ENCODE measurements around the gene COL23A1. TPM values are rescaled to one million over a fixed set of nuclear protein-coding genes. Genes with fewer than 3 reads are reported as not detected.

COL23A1 gene
- total RNA-seq, 1 experiment from 2014 or later: not detected

GRCh38 chr5:178210686-178211085, 379.5 kb downstream of the COL23A1 start:
- H3K9me3 Mint-ChIP-seq (ENCODE audit: low read depth, unreplicated experiment): no peaks in the 10 kb centered on the region
- peaks cover 46% of the 10 kb centered on the region for H3K4me1 Mint-ChIP-seq (ENCODE audit: low read depth, unreplicated experiment)
- H3K4me3 Mint-ChIP-seq (ENCODE audit: low read depth, unreplicated experiment): no peak overlapping the region
- peaks cover 96% of the 10 kb centered on the region for H3K36me3 Mint-ChIP-seq (ENCODE audit: insufficient read depth, unreplicated experiment)
- TSS peak; percentile 2 for BruUV-seq (replicated peaks)
- DNase-seq: no peak
- CTCF ChIA-PET: no interaction called here
- TF ChIP-seq CTCF (IDR thresholded peaks at IDR 0.05; ENCODE audit: unreplicated experiment): no peak
- no peaks in the 10 kb centered on the region for H3K27me3 Mint-ChIP-seq (ENCODE audit: unreplicated experiment)
- intact Hi-C loops (cut with micrococcal nuclease; ENCODE audit: unreplicated experiment): no loop called here
- H3K27ac Mint-ChIP-seq (ENCODE audit: unreplicated experiment): peak overlapping the region; percentile 34

DNA sequence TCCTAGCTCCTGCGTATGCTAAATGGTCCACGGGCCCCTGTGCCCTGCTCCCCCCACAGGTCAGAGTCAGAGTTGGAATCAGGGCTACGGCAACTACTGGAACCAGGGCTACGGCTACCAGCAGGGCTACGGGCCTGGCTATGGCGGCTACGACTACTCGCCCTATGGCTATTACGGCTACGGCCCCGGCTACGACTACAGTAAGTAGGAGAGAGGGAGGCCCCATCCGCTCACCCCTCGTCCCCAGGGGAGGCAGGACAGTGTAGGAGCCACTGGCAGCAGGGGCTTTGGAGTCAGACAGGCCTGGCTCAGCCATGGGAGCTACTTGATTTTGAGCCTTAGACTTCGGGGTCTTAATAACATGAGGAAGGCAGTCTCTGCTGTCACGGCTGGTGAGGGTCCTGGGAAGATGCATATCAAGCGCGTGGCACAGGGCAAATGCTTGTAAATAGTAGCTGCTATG, 380.1 kb downstream of the COL23A1 start:
- Mint-ChIP-seq H3K27ac (ENCODE audit: unreplicated experiment) (peak overlapping the region; percentile 37), H3K4me3 (ENCODE audit: low read depth, unreplicated experiment) (no peak overlapping the region), H3K4me1 (ENCODE audit: low read depth, unreplicated experiment) (peaks cover 47% of the 10 kb centered on the region), H3K27me3 (ENCODE audit: unreplicated experiment) (no peaks in the 10 kb centered on the region), H3K9me3 (ENCODE audit: low read depth, unreplicated experiment) (no peaks in the 10 kb centered on the region), H3K36me3 (ENCODE audit: insufficient read depth, unreplicated experiment) (peaks cover 96% of the 10 kb centered on the region)
- intact Hi-C loops (cut with micrococcal nuclease; ENCODE audit: unreplicated experiment): no loop called here
- BruUV-seq (replicated peaks): no TSS peak
- no peak for DNase-seq
- CTCF ChIA-PET: no interaction called here
- TF ChIP-seq CTCF (IDR thresholded peaks at IDR 0.05; ENCODE audit: unreplicated experiment): no peak

DNA sequence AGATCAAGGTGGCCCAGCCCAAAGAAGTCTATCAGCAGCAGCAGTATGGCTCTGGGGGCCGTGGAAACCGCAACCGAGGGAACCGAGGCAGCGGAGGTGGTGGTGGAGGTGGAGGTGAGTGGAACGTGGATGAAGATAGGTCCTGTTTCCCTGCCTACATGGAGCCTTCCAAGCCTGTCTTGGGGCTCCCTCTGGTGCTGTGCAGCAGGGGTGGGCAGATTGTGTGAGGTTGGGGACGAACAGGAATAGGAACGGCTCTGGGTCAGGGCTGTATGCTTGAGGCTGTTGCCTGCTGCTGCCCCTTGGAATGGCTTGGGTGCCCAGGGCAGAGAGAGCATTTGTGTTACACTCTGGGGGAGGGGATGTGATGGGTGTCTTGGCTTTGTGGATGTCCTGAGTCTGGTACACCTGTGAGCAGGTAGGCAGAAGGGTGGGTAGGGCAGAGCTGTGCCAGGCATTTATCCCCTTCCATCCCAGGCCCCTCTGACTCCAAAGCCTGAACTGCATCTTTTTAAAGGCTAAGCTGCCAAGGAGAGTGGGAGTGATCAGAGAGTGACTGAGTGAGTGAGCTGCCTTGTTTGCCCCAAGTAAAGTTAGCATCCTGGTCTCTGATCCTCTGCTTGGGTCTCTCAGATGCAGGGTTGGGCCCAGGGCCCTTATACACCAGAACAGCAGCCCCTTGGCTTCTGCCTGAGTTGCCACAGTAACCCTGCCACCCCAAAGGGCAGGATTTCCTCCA, 380.7 kb downstream of the COL23A1 start:
- TF ChIP-seq CTCF (IDR thresholded peaks at IDR 0.05; ENCODE audit: unreplicated experiment): no peak
- peaks cover 96% of the 10 kb centered on the region for H3K36me3 Mint-ChIP-seq (ENCODE audit: insufficient read depth, unreplicated experiment)
- peaks cover 47% of the 10 kb centered on the region for H3K4me1 Mint-ChIP-seq (ENCODE audit: low read depth, unreplicated experiment)
- H3K27me3 Mint-ChIP-seq (ENCODE audit: unreplicated experiment): peaks cover 4% of the 10 kb centered on the region
- no peaks in the 10 kb centered on the region for H3K9me3 Mint-ChIP-seq (ENCODE audit: low read depth, unreplicated experiment)
- H3K4me3 Mint-ChIP-seq (ENCODE audit: low read depth, unreplicated experiment): no peak overlapping the region
- intact Hi-C loops (cut with micrococcal nuclease; ENCODE audit: unreplicated experiment): no loop called here
- H3K27ac Mint-ChIP-seq (ENCODE audit: unreplicated experiment): peak overlapping the region; percentile 37
- DNase-seq: no peak
- CTCF ChIA-PET: no interaction called here
- BruUV-seq (replicated peaks): no TSS peak

GRCh38 chr5:178208540-178209227, 381.5 kb downstream of the COL23A1 start:
- TF ChIP-seq CTCF (IDR thresholded peaks at IDR 0.05; ENCODE audit: unreplicated experiment): no peak
- H3K36me3 Mint-ChIP-seq (ENCODE audit: insufficient read depth, unreplicated experiment): peaks cover 97% of the 10 kb centered on the region
- no peak for DNase-seq
- H3K4me1 Mint-ChIP-seq (ENCODE audit: low read depth, unreplicated experiment): peaks cover 47% of the 10 kb centered on the region
- peaks cover 12% of the 10 kb centered on the region for H3K27me3 Mint-ChIP-seq (ENCODE audit: unreplicated experiment)
- CTCF ChIA-PET: no interaction called here
- intact Hi-C loops (cut with micrococcal nuclease; ENCODE audit: unreplicated experiment): no loop called here
- H3K9me3 Mint-ChIP-seq (ENCODE audit: low read depth, unreplicated experiment): no peaks in the 10 kb centered on the region
- no peak overlapping the region for H3K4me3 Mint-ChIP-seq (ENCODE audit: low read depth, unreplicated experiment)
- H3K27ac Mint-ChIP-seq (ENCODE audit: unreplicated experiment): peak overlapping the region; percentile 86
- BruUV-seq (replicated peaks): no TSS peak
